Stimulated activated CD8-positive, alpha-beta memory T cell treated with anti-CD3 and anti-CD28 coated beads, Interleukin-4, amount 100 ng/mL, for 48 hours (primary cell): ENCODE measurements around the gene TMEM181.
A peak's percentile ranks its signal among the peaks of the same experiment; 100 is the strongest.
"Not testable (repeated sequence)": the region's sequence is repeated elsewhere in the genome, so short reads cannot be mapped to it uniquely, and the experiment has no call there.

Experiments
- DNase-seq: peaks from one replicate; pipeline ENCODE4 v3.0.0-alpha.2; 2020

The TMEM181 gene

DNA sequence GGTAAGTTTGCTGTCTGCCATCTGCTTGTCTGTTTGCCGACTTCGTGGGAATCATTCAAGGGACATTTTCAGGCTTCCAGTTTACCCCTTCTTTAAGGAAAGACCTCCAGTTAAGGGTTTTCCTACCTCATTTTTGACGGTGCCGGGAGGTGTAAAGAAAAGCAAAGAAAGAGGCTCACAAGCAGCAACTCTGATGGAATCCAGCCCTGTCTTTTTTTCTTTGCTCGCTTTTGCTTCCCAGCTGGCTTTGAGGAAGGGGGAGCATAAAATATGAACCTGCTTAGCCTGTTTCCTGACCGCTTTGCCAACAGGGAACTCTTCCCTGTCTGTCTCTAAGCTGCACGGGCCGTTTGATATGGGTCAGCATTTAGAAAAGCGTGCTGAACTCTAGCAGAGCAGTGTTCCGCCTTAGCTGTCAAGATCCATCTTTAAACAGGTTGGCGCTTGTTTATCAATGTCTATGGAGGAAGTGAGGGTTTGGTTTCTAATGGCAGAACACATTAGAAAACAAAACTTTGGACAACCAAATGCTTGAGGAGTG is 103.8 kb downstream of the TMEM181 start:
- peak; percentile 10 for DNase-seq

DNA sequence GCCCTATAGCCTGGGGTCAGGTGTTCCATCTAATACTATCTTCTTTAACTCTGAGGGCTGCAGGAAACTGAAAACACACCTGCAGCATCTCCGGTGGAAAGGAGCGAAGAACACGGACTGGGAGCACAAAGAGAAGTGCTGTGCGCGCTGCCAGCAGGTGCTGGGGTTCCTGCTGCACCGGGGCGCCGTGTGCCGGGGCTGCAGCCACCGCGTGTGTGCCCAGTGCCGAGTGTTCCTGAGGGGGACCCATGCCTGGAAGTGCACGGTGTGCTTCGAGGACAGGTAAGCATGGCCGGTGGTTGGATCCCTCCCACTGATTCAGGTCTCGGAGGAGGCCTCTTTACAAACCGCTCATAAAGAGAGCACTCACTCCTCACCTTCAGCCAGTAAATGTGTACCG is 105.4 kb downstream of the TMEM181 start:
- peak; percentile 8 for DNase-seq

DNA sequence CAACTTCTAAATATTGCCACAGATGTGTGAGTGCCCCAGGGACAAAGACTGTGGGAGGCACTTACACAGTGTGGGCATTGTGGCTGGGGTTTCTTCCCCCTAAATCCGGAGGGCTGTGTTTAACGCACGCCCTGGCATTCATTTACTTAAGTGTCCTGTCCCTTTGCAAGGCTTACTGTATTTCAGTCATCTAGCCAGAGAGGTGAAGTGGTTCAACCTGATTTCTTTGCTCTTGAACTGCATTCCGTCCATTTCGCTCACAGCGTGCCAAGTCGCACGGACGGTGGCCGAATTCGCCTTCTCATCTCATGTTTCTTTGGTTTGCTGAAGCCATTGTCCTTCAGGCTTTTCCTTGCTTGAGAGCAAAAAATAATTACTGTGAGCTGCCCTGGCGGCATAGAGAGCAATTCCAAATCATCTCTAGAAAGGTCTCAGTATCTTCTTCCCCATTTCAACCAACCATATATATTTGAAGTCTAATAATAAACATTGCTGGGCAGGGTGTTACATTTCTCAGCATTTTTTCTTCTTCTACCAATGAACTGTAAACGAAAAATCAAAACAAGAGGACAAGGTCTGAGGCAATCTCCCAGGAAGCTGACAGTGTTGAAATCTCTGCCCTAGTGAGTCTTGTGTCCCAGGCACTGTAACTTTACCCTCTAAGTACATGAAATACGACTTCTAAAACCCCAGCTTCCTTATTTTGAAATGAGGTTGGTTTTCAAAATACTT is 106.9 kb downstream of the TMEM181 start:
- peak; percentile 13 for DNase-seq

- DNase-seq, result peak; percentile 10
Measured at GRCh38 chr6:158667360-158667981, 107.6 kb downstream of the TMEM181 start.

- peak; percentile 17 for DNase-seq
Measured at GRCh38 chr6:158668707-158669103, 108.8 kb downstream of the TMEM181 start.

DNA sequence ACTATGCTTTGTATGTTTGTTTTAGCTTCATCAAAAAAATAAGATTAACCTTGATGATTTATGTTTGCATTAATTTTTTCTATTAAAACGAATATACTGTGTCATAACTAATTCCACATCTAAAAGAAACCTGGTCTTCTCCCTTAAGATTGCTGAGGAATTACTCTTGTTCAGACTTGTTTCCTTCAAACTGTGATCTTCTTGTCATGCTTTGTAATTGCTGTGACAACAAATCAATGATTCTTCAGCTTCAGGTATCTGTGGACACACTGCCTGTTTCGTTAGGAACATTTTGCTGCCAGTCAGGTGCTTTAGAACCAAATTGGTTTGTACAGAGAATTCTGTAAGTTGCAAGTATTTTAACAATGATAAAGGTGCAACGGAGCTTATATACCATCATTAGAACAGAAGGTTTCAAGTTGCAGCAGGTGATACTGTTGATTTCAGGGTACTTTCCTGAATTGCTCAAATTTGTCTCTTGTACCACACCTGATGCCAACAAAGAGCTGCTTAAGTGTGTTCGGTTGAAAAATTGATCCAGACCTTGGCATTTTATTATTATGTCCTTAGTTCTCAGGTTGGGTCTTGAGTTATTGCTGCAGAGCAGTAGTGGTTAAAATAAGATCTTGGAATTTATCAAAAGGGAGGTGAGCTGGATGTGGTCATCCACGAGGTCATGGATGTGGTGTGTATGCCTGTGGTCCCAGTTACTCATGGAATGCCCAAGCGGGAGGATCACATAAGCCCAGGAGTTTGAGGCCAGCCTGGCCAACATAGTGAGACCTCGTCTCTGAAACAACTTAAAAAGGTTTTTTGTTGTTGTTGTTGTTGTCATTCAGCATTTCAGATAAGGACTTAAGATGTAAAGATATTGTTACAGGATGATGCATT is 109.5 kb downstream of the TMEM181 start:
- DNase-seq, result peak; percentile 24

DNA sequence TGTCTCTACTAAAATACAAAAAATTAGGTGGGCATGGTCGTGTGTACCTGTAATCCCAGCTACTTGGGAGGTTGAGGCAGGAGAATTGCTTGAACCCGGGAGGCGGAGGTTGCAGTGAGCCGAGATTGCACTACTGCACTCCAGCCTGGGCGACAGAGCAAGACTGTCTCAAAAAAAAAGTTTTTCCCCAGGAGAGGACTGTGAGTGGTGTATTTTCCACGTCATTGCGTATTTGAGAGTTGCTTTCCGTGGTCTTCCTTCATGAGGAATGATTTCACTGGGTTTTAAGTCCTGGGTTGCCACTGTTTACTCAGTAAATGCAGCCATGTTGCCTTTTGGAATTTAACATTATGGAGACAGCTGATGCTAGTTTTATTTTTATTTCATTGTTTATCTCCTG is 112.2 kb downstream of the TMEM181 start:
- not testable (repeated sequence) for DNase-seq

DNA sequence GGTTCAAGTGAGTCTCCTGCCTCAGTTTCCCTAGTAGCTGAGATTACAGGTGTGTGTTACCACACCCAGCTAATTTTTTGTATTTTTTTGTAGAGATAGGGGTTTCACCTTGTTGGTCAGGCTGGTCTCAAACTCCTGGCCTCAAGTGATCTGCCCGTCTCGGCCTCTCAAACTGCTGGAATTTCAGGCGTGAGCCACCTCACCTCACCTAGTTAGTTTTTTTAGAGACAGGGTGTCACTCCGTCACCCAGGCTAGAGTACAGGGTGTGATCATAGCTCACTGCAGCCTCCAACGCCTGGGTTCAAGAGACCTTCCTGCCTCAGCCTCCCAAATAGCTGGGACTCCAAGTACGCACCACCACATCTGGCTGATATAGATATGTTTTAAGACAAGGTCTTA is 112.8 kb downstream of the TMEM181 start:
- peak; percentile 9 for DNase-seq

DNA sequence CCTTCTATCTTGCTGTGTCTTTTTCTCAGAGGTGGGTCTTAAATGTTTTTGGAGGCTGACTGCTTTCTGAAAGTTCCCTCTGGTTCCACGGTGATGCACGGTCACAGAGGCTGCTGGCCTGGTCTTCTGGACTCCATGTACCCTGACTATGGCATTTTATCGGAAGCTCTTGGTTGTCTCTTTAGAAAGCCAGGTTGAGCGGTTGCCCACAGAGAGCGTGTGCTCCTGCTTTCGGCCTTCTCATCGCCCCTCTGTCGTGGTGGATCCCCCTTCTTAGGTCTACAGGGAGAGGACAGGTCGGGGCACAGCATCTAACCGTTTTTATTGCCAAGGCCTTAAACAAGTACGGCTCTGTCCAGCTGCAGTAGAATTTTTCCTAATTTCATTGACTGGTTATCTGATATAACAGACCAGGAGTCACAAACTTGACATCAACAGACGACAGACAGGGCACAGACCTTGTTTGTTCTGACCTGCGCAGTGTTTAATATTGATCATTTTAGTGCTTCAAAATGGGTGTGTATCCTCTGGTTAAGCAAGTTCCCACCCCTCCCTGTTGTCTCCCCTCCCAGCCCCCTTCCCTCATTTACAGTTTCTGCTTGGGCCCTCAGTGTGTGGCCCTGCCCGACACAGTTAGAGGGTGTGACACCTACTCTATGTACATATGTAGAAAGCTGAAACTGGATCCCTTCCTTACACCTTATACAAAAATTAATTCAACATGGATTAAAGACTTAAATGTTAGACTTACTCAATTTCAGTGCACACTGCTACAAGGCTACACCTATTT is 114.6 kb downstream of the TMEM181 start:
- DNase-seq, result peak; percentile 17

DNA sequence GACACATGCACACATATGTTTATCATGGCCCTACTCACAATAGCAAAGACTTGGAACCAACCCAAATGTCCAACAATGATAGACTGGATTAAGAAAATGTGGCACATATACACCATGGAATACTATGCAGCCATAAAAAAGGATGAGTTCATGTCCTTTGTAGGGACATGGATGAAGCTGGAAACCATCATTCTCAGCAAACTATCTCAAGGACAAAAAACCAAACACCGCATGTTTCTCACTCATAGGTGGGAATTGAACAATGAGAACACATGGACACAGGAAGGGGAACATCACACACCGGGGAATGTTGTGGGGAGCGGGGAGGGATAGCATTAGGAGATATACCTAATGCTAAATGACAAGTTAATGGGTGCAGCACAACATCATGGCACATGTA is 117.2 kb downstream of the TMEM181 start:
- DNase-seq, result not testable (repeated sequence)

- peak; percentile 23 for DNase-seq
Measured at GRCh38 chr6:158677906-158678578, 118.2 kb downstream of the TMEM181 start.

DNA sequence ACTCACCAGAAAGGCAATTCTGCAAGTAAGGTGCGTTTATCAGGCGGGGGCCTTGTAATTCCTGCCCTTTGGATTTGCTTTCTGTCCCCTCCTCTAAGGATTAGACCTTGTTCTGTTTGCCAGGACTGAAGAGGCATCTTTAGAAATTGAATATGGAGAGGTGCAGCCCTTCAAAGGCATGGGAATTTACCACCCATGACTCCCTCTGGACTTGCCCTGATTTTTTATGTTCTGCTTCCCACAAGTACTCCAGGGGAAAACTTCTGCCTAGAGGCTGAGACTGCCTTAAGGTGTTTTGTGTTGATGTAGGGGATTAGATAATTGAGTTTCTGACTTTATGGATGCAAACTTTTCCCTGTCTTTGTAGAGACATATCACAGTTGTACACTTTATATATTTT is 120.1 kb downstream of the TMEM181 start:
- DNase-seq, result no peak

- peak; percentile 8 for DNase-seq
Measured at GRCh38 chr6:158680481-158680880, 120.6 kb downstream of the TMEM181 start.

DNA sequence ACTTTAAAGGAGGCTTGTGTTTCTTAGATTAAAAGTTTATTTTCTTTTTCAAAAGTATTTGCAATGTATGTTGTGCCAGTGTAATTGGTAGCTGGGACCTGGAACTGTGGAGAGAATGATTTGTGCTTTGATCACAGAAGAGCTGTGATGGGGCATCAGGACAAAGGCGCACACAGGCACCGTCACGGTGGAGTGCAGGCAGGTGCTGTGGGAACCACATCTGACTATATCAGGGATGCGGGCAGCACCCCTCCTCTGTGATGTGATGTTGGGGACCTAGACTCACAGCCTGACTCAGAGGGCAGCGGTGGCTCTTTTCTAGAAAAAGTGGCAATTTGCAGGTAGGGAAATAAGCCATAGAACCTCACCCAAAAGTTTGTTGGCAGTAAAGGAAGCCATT is 124.4 kb downstream of the TMEM181 start:
- peak; percentile 24 for DNase-seq

DNA sequence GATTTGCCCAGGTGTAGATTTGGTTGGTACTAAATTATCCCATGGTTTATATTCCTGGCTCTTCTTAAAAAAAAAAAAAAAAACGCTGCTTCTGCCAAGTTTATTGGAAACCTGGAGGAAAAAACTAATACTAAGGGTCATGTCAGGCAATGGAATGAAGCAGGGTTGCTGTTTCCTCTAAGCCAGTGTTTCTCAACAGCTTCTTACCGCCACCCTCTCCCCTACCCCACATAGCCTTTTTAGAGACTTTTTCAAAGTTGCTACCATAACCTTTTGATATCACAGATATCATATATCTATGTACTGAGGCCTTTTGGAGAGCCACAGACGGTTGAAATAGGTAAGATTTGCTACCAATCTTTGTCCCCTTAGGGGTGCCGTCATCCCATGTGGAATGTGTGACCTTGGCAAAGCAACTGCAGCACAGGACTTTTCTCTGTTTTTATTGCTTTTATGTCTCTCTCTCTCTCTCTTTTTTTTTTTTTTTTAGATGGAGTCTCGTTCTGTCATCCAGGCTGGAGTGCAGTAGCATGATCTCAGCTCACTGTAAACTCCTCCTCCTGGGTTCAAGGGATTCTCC is 124.9 kb downstream of the TMEM181 start:
- DNase-seq, result peak; percentile 9
